ENCODE measurements around the gene SIGLEC9. TPM values are rescaled to one million over a fixed set of nuclear protein-coding genes. Genes with fewer than 3 reads are reported as not detected.

SIGLEC9 gene
- total and polyA plus RNA-seq, 7 donors: 0.24 to 2.2 (median 0.73) TPM

DNA sequence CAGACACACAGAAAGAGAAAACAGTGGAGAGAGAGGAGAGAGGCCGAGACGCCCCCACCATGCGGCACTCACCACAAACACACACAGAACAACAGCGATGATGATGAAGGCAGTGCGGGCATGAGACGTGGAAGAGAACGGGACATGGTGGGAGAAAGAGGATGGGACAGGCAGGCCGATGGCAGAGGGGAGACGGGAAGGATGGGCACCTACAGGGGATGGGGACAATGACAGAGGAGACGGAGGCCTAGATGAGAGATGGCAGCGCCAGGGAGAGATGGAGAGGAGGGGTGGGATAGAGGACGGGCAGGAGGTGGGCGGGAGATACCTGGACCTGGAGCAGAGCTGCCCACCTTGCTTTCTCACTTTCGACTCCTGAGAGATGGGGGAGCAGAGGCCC, 40.9 kb upstream of the SIGLEC9 start:
- Histone ChIP-seq H3K4me3 (no peak overlapping the region), H3K27me3 (ENCODE audit: insufficient read depth in 3 of 3, low read length in 2 of 3) (peaks cover 0 to 6% (median 0%) of the 10 kb centered on the region in 3 donors), H3K9me3 (no peaks in the 10 kb centered on the region), H3K27ac (no peak overlapping the region), H3K4me1 (no peaks in the 10 kb centered on the region), H3K36me3 (ENCODE audit: insufficient read depth in 1 of 2, low read depth in 1 of 2) (no peaks in the 10 kb centered on the region)
- 66 to 75% (median 71%) methylated on average over 14 of the region's 14 CpGs for WGBS, 3 donors
- ATAC-seq: no peak
- no peak for TF ChIP-seq CTCF (IDR thresholded peaks at IDR 0.05)
- DNase-seq: no peak
- intact Hi-C loops (cut with DNase I): no loop called here

DNA sequence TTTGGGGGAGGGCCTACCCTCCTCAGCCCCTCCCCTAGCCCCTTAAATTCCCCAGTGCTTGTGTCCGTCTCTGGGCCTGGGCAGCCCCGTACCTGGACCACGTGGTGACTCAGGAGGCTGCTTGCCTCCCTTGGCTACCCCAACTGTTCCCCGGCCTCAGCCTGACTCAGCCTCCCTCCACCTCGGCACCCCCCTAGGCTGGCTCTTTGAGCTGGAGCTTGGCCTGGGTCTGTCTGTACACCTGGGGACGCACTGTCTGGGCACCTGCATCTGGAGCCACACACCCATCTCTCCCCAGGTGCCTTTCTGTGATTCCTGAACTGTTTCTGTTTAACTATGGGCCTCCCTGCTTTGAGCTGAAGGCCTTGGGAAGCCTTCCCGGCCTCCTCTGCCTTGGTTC, 40.2 kb upstream of the SIGLEC9 start:
- peaks cover 0 to 6% (median 0%) of the 10 kb centered on the region in 3 donors for H3K27me3 ChIP-seq (ENCODE audit: insufficient read depth in 3 of 3, low read length in 2 of 3)
- H3K4me1 ChIP-seq: no peaks in the 10 kb centered on the region
- DNase-seq: no peak
- no peak for TF ChIP-seq CTCF (IDR thresholded peaks at IDR 0.05)
- WGBS, 3 donors: 60 to 64% (median 63%) methylated on average over 6 to 7 of the region's 7 CpGs
- H3K4me3 ChIP-seq: no peak overlapping the region
- H3K27ac ChIP-seq: no peak overlapping the region
- intact Hi-C loops (cut with DNase I): no loop called here
- ATAC-seq: no peak
- H3K36me3 ChIP-seq (ENCODE audit: insufficient read depth in 1 of 2, low read depth in 1 of 2): no peaks in the 10 kb centered on the region
- H3K9me3 ChIP-seq: no peaks in the 10 kb centered on the region

DNA sequence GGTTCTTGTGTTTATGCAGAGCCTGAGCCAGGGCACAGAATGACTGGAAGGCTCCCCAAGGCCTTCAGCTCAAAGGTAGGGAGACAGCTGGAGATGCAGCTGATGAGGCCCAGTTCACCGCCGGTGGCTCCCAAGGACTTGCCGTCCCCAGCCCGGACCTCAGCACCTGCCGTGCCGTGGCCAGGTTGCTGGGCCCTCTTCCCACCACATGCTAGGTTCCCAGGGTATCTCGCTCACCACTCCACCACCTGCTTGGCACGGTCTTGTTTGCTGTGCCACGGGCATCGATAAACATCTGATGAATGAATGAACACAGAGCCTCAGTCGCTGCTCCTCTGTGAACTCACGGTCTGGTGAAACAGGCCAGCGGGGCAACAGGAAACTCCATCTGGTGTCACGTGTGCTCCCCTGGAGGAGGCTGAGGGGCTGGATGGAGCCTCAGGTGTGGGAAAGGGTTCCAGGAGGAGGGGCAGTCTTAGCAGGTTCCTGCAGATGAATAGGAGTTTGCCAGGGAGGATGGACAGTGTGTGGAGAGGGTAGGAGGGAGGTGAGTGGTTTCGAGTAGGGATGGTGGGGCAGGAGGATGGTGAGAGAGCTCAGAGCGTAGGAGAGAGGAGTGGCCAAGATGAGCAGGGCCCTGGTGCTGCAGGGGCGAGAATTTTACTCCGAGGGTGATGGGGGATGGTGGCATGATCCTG, 38.4 kb upstream of the SIGLEC9 start:
- Histone ChIP-seq H3K4me1 (no peaks in the 10 kb centered on the region), H3K27ac (no peak overlapping the region), H3K27me3 (ENCODE audit: insufficient read depth in 3 of 3, low read length in 2 of 3) (peaks cover 0 to 6% (median 0%) of the 10 kb centered on the region in 3 donors), H3K4me3 (no peak overlapping the region), H3K36me3 (ENCODE audit: insufficient read depth in 1 of 2, low read depth in 1 of 2) (no peaks in the 10 kb centered on the region), H3K9me3 (no peaks in the 10 kb centered on the region)
- DNase-seq (no peak), ATAC-seq (no peak)
- intact Hi-C loops (cut with DNase I): no loop called here
- WGBS, 3 donors: 71 to 76% (median 72%) methylated on average over 18 of the region's 18 CpGs
- no peak for TF ChIP-seq CTCF (IDR thresholded peaks at IDR 0.05)

- no peak for TF ChIP-seq CTCF (IDR thresholded peaks at IDR 0.05)
- intact Hi-C loops (cut with DNase I): no loop called here
- Histone ChIP-seq H3K4me3 (no peak overlapping the region), H3K9me3 (no peaks in the 10 kb centered on the region), H3K36me3 (ENCODE audit: insufficient read depth in 1 of 2, low read depth in 1 of 2) (no peaks in the 10 kb centered on the region), H3K27ac (no peak overlapping the region), H3K4me1 (no peaks in the 10 kb centered on the region), H3K27me3 (ENCODE audit: insufficient read depth in 3 of 3, low read length in 2 of 3) (no peaks in the 10 kb centered on the region)
- ATAC-seq: no peak
- no peak for DNase-seq
- 78 to 83% (median 79%) methylated on average over 17 of the region's 17 CpGs for WGBS, 3 donors
Observed at GRCh38 chr19:51089786-51090185, 34.9 kb upstream of the SIGLEC9 start.

- no peak overlapping the region for H3K27ac ChIP-seq
- H3K36me3 ChIP-seq (ENCODE audit: insufficient read depth in 1 of 2, low read depth in 1 of 2): no peaks in the 10 kb centered on the region
- no peaks in the 10 kb centered on the region for H3K4me1 ChIP-seq
- no peaks in the 10 kb centered on the region for H3K9me3 ChIP-seq
- DNase-seq (no peak), ATAC-seq (no peak)
- TF ChIP-seq CTCF (IDR thresholded peaks at IDR 0.05): no peak
- intact Hi-C loops (cut with DNase I): no loop called here
- WGBS, 3 donors: 61 to 66% (median 63%) methylated on average over 8 of the region's 8 CpGs
- H3K27me3 ChIP-seq (ENCODE audit: insufficient read depth in 3 of 3, low read length in 2 of 3): no peaks in the 10 kb centered on the region
- no peak overlapping the region for H3K4me3 ChIP-seq
Observed at GRCh38 chr19:51090471-51090870, 34.2 kb upstream of the SIGLEC9 start.
